ENCODE results near the gene TSHZ2.

The TSHZ2 gene

GRCh38 chr20:53216856-53217576 is 244.9 kb downstream of the TSHZ2 start:
- no peak overlapping the region for H3K27ac ChIP-seq
- no peak for TF ChIP-seq ZFX (IDR thresholded peaks at IDR 0.05; ENCODE audit: borderline replicate concordance)
- TF ChIP-seq CTCF (IDR thresholded peaks at IDR 0.05): peak; percentile 95

- TF ChIP-seq ZFX (IDR thresholded peaks at IDR 0.05; ENCODE audit: borderline replicate concordance): no peak
- TF ChIP-seq CTCF (IDR thresholded peaks at IDR 0.05): no peak
- H3K27ac ChIP-seq: no peak overlapping the region
These were observed 248.5 kb downstream of the TSHZ2 start for GRCh38 chr20:53220482-53221307.

DNA sequence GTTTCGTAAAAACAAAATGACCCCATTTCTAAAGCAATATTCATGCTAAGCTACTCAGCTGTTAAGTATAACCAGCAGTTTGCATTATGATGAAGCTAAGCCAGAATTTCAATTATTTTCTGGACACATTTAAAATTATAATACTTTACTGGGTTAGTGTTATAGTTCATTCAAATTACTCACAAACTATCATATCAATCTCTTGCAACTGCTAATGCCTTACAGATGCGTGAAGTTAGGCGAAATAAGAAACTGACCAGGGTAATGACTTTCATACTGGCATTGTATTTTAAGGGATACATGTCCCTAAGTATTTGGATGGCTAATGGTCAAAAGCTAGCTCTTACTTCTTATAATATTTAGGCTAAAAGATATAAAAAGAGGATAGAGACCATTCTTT is 249.6 kb downstream of the TSHZ2 start:
- no peak for TF ChIP-seq ZFX (IDR thresholded peaks at IDR 0.05; ENCODE audit: borderline replicate concordance)
- TF ChIP-seq CTCF (IDR thresholded peaks at IDR 0.05): no peak

DNA sequence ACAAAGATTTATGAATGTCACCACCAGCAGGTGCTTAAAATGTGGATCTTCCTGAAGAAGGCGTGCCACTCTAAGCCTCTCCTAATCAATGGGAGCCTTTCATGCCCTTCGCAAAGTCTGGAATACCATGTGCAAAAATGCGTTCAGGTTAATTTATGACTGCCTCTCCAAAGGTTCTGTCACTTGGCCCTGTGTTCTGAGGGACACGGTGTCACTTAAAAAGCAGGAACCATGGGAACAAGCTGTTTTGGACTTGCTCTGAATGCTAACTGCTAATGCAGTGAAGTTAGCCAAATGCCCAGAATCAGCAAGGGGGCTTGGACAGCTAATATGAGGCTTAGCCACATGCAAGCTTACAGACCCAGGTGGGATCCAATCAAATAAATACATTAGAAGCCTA is 250.3 kb downstream of the TSHZ2 start:
- no peak overlapping the region for H3K27ac ChIP-seq
- TF ChIP-seq ZFX (IDR thresholded peaks at IDR 0.05; ENCODE audit: borderline replicate concordance) (no peak), CTCF (IDR thresholded peaks at IDR 0.05) (no peak)

More for the DNA sequence above, 249.6 kb downstream of the TSHZ2 start:
- H3K27ac ChIP-seq: no peak overlapping the region

DNA sequence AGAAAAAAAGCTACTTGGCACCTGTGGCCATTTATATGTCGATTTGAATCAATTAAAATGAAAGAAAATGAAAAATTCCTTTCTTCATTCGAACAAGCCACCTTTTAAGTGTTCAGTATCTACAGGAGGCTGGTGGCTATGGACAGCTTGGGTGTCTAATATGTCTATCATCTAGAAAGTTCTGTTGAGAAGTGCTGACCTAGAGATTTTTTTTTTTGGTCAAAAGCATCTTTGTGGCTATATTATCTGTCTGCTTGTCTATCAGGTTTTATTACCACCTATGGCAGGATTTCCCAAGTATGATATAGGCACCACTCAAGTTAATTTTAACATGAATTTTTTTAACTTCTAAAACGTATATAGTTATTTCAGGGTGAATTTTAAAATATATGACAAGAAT is 250.8 kb downstream of the TSHZ2 start:
- TF ChIP-seq ZFX (IDR thresholded peaks at IDR 0.05; ENCODE audit: borderline replicate concordance): no peak
- no peak for TF ChIP-seq CTCF (IDR thresholded peaks at IDR 0.05)
- H3K27ac ChIP-seq: no peak overlapping the region

DNA sequence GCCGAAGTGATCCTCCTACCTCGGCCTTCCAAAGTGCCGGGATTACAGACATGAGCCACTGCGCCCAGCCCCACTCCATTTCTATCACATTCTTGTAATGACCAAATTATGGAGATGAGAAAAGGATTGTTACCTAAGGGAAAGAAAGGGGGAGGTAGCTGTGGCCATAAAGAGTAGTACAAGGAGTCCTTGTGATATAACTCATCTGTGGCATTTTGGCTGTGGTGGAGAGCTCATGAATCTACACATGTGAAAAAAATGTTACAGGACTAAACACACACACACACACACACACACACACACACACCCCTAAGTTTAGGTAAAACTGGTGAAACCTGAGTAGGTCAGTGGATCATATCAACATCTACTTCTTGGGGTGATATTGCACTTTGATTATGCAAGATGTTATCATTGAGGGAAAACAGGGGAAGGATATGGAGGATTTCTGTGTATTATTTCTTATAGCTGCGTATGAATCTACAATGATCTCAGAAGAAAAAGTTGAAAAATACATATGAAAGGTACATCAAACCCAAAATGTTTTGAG is 251.5 kb downstream of the TSHZ2 start:
- TF ChIP-seq ZFX (IDR thresholded peaks at IDR 0.05; ENCODE audit: borderline replicate concordance) (no peak), CTCF (IDR thresholded peaks at IDR 0.05) (no peak)
- H3K27ac ChIP-seq: no peak overlapping the region

GRCh38 chr20:53224851-53225250 is 252.7 kb downstream of the TSHZ2 start:
- H3K27ac ChIP-seq: no peak overlapping the region
- TF ChIP-seq ZFX (IDR thresholded peaks at IDR 0.05; ENCODE audit: borderline replicate concordance) (no peak), CTCF (IDR thresholded peaks at IDR 0.05) (no peak)
